DOHH2 (cell line): Measurements from ENCODE around the gene HSPB1.

Source experiments
- H3F3A ChIP-seq: fragments of 200-600 bp; sonication (generic), shearing (Covaris generic); 2 replicates; pipeline ENCODE4 v1.6.0; 2016; ENCODE audit warnings: antibody characterized with exemption, mild to moderate bottlenecking; ENCODE audit not compliant: control insufficient read depth, insufficient read depth
- H3K27ac ChIP-seq: fragments of 200-600 bp; sonication (generic); 2 replicates; pipeline ENCODE4 v1.5.1; 2014; ENCODE audit warnings: low read depth, mild to moderate bottlenecking, low read length, moderate library complexity
- H3K27me3 ChIP-seq: fragments of 200-600 bp; sonication (generic); 2 replicates; pipeline ENCODE4 v1.6.1; 2014; ENCODE audit warnings: mild to moderate bottlenecking, low read length, mixed read lengths; ENCODE audit not compliant: control insufficient read depth
- H3K36me3 ChIP-seq: fragments of 200-600 bp; sonication (generic); 2 replicates; pipeline ENCODE4 v1.6.1; 2014; ENCODE audit warnings: mild to moderate bottlenecking, low read length, moderate library complexity, mixed read lengths; ENCODE audit not compliant: control insufficient read depth
- H3K4me1 ChIP-seq: fragments of 200-600 bp; sonication (generic); 2 replicates; pipeline ENCODE4 v1.6.1; 2014; ENCODE audit warnings: mild to moderate bottlenecking, low read length, mixed read lengths; ENCODE audit not compliant: control insufficient read depth
- H3K4me2 ChIP-seq: fragments of 200-600 bp; sonication (generic); 2 replicates; pipeline ENCODE4 v1.6.0; 2014; ENCODE audit warnings: mild to moderate bottlenecking, low read length, moderate library complexity
- H3K4me3 ChIP-seq: fragments of 200-600 bp; sonication (generic); 2 replicates; pipeline ENCODE4 v1.5.1; 2014; ENCODE audit warnings: mild to moderate bottlenecking, low read length, mixed read lengths
- H3K79me2 ChIP-seq: fragments of 200-600 bp; sonication (generic); 2 replicates; pipeline ENCODE4 v1.6.1; 2014; ENCODE audit warnings: mild to moderate bottlenecking, low read length, mixed read lengths; ENCODE audit not compliant: control insufficient read depth
- H3K9me2 ChIP-seq: fragments of 200-600 bp; sonication (generic); replicated peaks from 2 replicates; pipeline ENCODE4 v1.6.1; 2014; ENCODE audit warnings: mild to moderate bottlenecking, low read length, mixed read lengths; ENCODE audit not compliant: control insufficient read depth
- H3K9me3 ChIP-seq: fragments of 200-600 bp; sonication (generic); 2 replicates; pipeline ENCODE4 v1.6.1; 2014; ENCODE audit warnings: antibody characterized with exemption, low read length, mixed read lengths; ENCODE audit not compliant: control insufficient read depth, insufficient read depth
- H4K20me1 ChIP-seq: fragments of 200-600 bp; sonication (generic); 2 replicates; pipeline ENCODE4 v1.6.0; 2014; ENCODE audit warnings: low read depth, mild to moderate bottlenecking, antibody characterized with exemption, low read length, moderate library complexity; ENCODE audit not compliant: control insufficient read depth, insufficient read depth
- CTCF ChIP-seq: fragments of 200-600 bp; sonication (generic); IDR thresholded peaks from one replicate; pipeline ENCODE4 v1.5.1; 2014; ENCODE audit warnings: antibody characterized with exemption, mild to moderate bottlenecking, low read depth, low read length; ENCODE audit not compliant: poor library complexity, severe bottlenecking
- EZH2phosphoT487 ChIP-seq: fragments of 200-600 bp; sonication (generic); IDR thresholded peaks from 2 replicates; pipeline ENCODE4 v1.6.1; 2017; ENCODE audit warnings: borderline replicate concordance, mild to moderate bottlenecking, antibody characterized with exemption, low read length, moderate library complexity, mixed read lengths

The HSPB1 gene

GRCh38 chr7:76336094-76336493 lies 33.6 kb downstream of the HSPB1 start:
- Histone ChIP-seq H3K9me3 (no peaks in the 10 kb centered on the region), H3K36me3 (peaks cover 85% of the 10 kb centered on the region), H4K20me1 (peaks cover 63% of the 10 kb centered on the region), H3K4me3 (no peak overlapping the region), H3K4me2 (no peak overlapping the region), H3K9me2 (no peaks in the 10 kb centered on the region), H3K27me3 (no peaks in the 10 kb centered on the region), H3K4me1 (0 out of 2 replicates have a peak, but pooled peaks cover 3% of the 10 kb centered on the region), H3F3A (0 out of 2 replicates have a peak, but pooled peaks cover 6% of the 10 kb centered on the region), H3K27ac (no peak overlapping the region), H3K79me2 (peaks cover 99% of the 10 kb centered on the region)
- TF ChIP-seq EZH2phosphoT487: no peak
- TF ChIP-seq CTCF: no peak

- Histone ChIP-seq H3K79me2 (peaks cover 99% of the 10 kb centered on the region), H3K4me1 (0 out of 2 replicates have a peak, but pooled peaks cover 3% of the 10 kb centered on the region), H3K36me3 (peaks cover 88% of the 10 kb centered on the region), H4K20me1 (peaks cover 67% of the 10 kb centered on the region), H3K27ac (no peak overlapping the region), H3K9me2 (no peaks in the 10 kb centered on the region), H3K9me3 (no peaks in the 10 kb centered on the region), H3K27me3 (no peaks in the 10 kb centered on the region), H3K4me3 (no peak overlapping the region), H3F3A (0 out of 2 replicates have a peak, but pooled peaks cover 6% of the 10 kb centered on the region), H3K4me2 (no peak overlapping the region)
- TF ChIP-seq CTCF (no peak), EZH2phosphoT487 (no peak)
Measured at GRCh38 chr7:76337147-76337546, 34.7 kb downstream of the HSPB1 start.

GRCh38 chr7:76338298-76339084 lies 36.0 kb downstream of the HSPB1 start:
- peaks cover 90% of the 10 kb centered on the region for H3K36me3 ChIP-seq
- H3F3A ChIP-seq: peaks cover 3% of the 10 kb centered on the region
- 0 out of 2 replicates have a peak, but pooled peaks cover 1% of the 10 kb centered on the region for H3K4me1 ChIP-seq
- H3K9me3 ChIP-seq: no peaks in the 10 kb centered on the region
- TF ChIP-seq EZH2phosphoT487: no peak
- TF ChIP-seq CTCF: no peak
- H3K4me3 ChIP-seq: no peak overlapping the region
- H3K4me2 ChIP-seq: no peak overlapping the region
- H3K9me2 ChIP-seq: no peaks in the 10 kb centered on the region
- H3K27ac ChIP-seq: no peak overlapping the region
- H3K79me2 ChIP-seq: peaks cover 99% of the 10 kb centered on the region
- no peaks in the 10 kb centered on the region for H3K27me3 ChIP-seq
- H4K20me1 ChIP-seq: peaks cover 63% of the 10 kb centered on the region
